GM19372 (cell line): ENCODE results near the gene PPP2R3C.
"Not testable (repeated sequence)": the region's sequence is repeated elsewhere in the genome, so short reads cannot be mapped to it uniquely, and the experiment has no call there.

Experiments
- ATAC-seq: cut with Tn5 transposase; IDR thresholded peaks from one replicate; pipeline ENCODE4 v1.9.1; 2021; ENCODE audit warnings: mild to moderate bottlenecking, low read depth, moderate library complexity; ENCODE audit not compliant: unreplicated experiment

Gene PPP2R3C

GRCh38 chr14:35121887-35122695, at the start of gene PPP2R3C, which contains the start of gene PRORP:
Gene PPP2R3C (minus strand): TSS chr14:35121990. CDS start chr14:35121959, 31 bp downstream.
Gene PRORP (plus strand): TSS chr14:35122552. CDS start chr14:35123246, 694 bp downstream.
- ATAC-seq: peak; percentile 79

DNA sequence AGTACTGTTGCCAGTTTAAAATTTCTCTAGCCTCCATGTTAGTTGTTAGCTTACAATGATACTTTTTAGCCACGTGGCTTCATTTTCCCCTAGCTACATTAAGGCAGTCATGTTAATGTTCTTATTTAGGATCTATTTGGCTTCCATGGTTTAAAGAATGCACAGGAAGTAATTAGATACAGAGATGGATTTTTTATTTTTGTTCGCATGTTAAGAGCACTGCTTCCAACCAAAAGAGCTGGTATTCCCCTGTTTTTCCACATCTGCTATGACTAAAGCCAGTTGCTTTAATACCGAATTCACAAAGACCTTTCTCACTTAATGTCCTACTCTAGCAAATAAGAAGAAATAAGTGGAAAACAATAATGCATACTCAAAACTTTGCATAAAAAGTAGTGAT, 45.7 kb upstream of the PPP2R3C start:
- ATAC-seq: no peak

DNA sequence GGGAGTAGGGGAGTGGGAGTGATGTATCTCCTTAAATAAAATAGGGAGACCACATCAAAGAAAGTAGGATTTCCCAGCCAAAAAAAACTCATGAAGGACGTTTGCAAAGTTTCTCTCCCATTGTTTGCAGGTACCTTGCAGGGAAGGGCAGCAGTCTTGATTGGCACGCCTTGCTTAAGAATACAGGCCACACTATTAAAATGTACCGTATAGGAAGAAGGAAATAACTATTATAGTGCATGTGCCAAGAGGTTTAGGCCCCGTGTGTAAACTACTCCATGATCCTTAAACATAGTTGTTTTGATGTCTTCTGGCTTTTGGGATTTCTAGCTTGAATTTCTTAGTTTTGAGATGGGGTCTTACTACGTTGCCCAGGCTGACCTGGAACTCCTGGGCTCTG, 43.1 kb upstream of the PPP2R3C start:
- no peak for ATAC-seq

DNA sequence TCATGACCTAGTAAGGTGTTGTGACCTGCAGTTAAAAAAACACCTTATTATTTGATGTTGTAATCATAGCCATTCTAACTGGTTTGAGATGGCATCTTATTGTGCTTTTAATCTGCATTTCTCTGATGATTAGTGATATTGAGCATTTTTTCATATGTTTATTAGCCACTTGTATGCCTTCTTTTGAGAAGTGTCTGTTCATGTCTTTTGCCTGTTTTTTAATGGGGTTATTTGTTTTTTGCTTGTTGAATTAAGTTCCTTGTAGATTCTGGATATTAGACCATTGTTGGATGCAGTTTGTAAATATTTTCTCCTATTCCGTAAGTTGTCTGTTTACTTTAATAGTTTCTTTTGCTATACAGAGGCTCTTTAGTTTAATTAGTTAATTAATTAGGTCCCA, 41.6 kb upstream of the PPP2R3C start:
- no peak for ATAC-seq

GRCh38 chr14:35161231-35161630, 39.4 kb upstream of the PPP2R3C start:
- ATAC-seq: no peak

- ATAC-seq: no peak
Measured at GRCh38 chr14:35159742-35160409, 38.1 kb upstream of the PPP2R3C start.

GRCh38 chr14:35158951-35159653, 37.3 kb upstream of the PPP2R3C start:
- no peak for ATAC-seq

GRCh38 chr14:35158491-35158890, 36.7 kb upstream of the PPP2R3C start:
- ATAC-seq: no peak

DNA sequence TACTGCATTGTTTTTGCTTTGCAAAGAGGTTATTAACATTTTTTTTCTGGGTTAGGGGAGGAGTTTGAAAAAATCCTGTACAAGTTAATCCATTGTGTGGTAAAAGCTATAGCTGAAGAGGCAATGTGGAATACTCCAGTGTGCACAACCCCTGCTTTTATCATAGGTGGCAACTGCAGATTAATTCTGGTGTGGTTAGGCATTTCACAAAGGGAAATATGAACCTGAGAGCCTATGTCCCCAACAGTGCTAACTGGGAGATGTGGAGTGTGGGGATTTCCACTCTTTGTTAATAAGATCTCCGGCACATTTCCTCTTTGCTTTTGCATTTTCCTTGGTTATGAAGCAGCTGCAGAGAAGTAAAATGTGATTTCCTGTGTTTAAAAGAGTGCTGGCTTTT, 34.2 kb upstream of the PPP2R3C start:
- ATAC-seq: no peak

DNA sequence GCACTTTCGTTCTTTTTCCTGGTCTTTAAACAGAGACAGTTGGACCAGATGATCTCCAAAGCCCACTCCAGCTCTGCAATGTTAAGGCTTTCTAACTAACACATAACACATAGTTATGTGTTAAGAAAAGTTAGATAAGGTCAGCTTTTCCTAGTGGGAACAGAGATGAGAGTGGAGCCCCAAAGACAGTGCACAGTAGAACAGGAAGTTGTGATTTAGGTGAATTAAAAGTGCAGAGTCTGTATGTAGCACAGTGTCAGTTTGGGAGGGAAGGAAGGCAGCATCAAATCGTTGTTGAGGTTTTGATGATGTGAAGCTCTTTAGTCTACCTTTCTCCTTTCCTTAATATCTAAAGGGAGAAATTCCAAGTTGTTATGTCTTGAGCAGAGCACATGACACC, 32.2 kb upstream of the PPP2R3C start:
- ATAC-seq: no peak

DNA sequence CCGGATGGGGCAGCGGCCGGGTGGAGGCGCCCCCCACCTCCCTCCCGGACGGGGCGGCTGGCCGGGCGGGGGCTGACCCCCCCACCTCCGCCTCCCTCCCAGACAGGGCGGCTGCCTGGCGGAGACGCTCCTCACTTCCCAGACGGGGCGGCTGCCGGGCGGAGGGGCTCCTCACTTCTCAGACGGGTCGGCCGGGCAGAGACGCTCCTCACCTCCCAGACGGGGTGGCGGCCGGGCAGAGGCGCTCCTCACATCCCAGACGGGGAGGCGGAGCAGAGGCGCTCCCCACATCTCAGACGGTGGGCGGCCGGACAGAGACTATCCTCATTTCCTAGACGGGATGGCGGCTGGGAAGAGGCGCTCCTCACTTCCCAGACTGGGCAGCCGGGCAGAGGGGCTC, 30.7 kb upstream of the PPP2R3C start:
- not testable (repeated sequence) for ATAC-seq

GRCh38 chr14:35149239-35149638, 27.4 kb upstream of the PPP2R3C start:
- no peak for ATAC-seq

DNA sequence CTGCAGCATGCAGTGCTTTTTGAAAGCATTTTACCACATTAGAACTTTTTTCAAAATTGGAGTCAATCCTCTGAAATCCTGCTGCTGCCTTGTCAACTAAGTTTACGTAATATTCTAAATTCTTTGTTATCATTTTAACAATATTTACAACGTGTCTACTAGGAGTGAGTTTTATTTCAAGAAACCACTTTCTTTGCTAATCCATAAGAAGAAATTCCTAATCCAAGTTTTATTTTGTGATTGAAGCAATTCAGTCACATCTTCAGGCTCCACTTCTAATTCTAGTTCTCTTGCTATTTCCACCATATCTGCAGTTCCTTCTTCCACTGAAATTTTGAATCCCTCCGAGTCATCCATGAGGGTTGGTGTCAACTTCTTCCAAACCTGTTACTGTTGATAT, 25.9 kb upstream of the PPP2R3C start:
- no peak for ATAC-seq

- ATAC-seq: no peak
Measured at GRCh38 chr14:35147186-35147585, 25.4 kb upstream of the PPP2R3C start.

- no peak for ATAC-seq
Measured at GRCh38 chr14:35146711-35147149, 24.9 kb upstream of the PPP2R3C start.

GRCh38 chr14:35144029-35144428, 22.2 kb upstream of the PPP2R3C start:
- no peak for ATAC-seq

DNA sequence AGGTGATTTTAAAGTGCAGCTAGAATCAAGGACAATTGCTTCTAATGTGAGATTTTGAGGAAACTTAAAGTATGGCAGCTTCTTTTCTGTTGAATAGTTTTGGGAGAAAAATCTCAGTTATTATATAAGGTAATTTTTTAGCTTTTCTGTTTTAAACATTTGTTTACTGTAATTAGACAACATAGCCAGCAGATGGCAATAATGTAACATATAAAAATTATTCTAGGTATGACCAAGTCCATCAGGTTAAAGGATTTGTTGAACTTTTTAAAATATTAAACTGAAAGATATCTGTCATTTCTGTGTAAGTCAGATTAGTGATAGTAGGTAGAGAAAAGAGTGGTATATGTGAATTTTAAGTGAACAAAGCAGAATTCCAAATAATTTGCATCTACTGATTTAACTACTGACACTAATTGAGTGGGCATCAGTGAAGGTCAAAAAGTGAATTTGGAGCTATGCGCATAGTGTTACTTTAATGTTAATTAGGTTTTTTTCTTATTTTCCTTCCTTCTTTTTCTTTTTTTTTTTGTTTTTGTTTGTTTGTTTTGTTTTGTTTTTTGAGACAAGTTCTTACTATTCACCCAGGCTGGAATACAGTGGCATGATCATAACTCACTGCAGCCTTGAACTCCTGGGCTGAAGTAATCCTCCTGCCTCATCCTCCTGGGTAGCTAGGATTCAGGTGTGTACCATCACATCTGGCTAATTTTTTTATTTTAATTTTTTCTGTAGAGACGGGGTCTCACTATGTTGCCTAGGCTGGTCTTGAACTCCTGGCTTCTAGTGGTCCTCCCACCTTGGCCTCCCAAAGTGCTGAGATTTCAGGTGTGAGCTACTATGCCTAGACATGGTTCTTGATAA, 19.2 kb upstream of the PPP2R3C start:
- ATAC-seq: no peak

DNA sequence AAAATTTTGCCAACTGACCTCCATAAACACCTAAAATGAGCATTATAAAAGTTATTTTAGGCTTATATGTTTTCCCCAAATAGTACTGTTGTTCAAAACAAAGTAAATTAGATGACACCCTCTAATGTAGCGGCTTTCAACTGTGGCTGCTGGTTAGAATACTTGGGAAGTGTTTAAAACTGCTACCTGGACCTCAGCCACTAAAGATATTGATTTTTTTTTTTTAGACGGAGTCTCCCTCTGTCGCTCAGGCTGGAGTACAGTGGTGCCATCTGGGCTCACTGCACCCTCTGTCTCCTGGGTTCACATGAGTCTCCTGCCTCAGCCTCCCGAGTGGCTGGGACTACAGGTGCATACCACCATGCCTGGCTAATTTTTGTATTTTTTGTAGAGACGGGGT, 16.8 kb upstream of the PPP2R3C start:
- no peak for ATAC-seq

DNA sequence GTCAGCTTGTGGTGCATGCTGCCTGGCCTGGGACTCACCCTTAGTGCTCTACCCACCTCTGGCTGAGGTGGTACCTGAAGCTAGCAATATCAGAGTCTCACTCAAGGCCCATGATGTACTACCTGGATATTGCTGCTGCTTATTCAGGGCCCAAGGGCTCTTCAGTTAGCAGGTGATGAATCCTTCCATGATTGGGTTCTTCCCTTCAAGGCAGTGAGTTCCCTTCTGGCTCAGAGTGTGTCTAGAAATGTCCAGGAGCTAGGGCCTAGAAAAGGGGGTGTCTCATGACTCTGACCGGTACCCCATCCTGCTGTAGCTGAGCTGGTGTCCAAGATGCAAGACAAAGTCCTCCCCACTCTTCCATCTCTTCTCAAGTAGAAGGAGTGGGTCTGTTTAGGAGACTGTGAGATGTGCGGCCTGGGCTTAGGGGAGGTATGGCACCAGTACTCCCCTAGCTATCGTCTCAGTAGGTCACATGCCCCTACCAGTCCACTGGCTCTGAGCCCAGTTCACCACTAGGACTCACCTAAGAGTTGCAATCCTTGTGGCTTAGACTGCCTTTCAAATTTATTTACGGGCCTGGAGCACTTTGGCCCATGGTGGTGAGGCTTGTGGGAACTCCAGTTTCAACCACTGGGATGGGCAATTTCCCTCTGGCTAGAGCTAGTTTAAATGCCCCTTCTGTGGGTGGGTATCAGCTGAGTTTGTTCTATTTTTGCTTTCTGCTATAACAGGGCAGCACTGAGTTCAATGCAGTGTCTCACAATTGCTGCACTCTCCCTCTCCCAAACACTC, 12.7 kb upstream of the PPP2R3C start:
- no peak for ATAC-seq
